WTC11 (cell line): Measurements from ENCODE around the gene RAMP3. TPM values are rescaled to one million over a fixed set of nuclear protein-coding genes. Genes with fewer than 3 reads are reported as not detected.

Source experiments
- ATAC-seq: fragments of 200-7000 bp; cut with Tn5 transposase; 2 replicates; pipeline ENCODE4 v1.10.0; 2021; ENCODE audit warnings: mild to moderate bottlenecking, moderate library complexity
- CTCF ChIA-PET: fragments of 300-600 bp; sonication (Branson Sonifier 250); formaldehyde crosslinking; loops from one replicate; lab custom pipeline; 2021; ENCODE audit warnings: antibody characterized with exemption; lab: Charles Lee
- POLR2A ChIA-PET: fragments of 350-600 bp; sonication (Branson Sonifier 250); formaldehyde crosslinking; loops from one replicate; lab custom pipeline; 2021; ENCODE audit warnings: antibody characterized with exemption; lab: Charles Lee
- DNase-seq: peaks from one replicate; pipeline ENCODE4 v3.0.0; 2021; ENCODE audit warnings: low spot score
- H3K27ac Mint-ChIP-seq: 2 replicates; pipeline ENCODE4 v1.8.0; 2021; ENCODE audit warnings: mixed read lengths
- H3K27me3 Mint-ChIP-seq: 2 replicates; pipeline ENCODE4 v1.8.0; 2021; ENCODE audit warnings: low read depth, mild to moderate bottlenecking, moderate library complexity, mixed read lengths
- H3K36me3 Mint-ChIP-seq: 2 replicates; pipeline ENCODE4 v1.8.0; 2021; ENCODE audit warnings: mixed read lengths
- H3K4me1 Mint-ChIP-seq: 2 replicates; pipeline ENCODE4 v1.8.0; 2022; ENCODE audit warnings: mixed read lengths
- H3K4me3 Mint-ChIP-seq: 2 replicates; pipeline ENCODE4 v1.8.0; 2021; ENCODE audit warnings: mild to moderate bottlenecking, moderate library complexity, mixed read lengths
- H3K9me3 Mint-ChIP-seq: 2 replicates; pipeline ENCODE4 v1.8.0; 2021; ENCODE audit warnings: mixed read lengths
- ATF3 ChIP-seq: sonication (generic); formaldehyde crosslinking; conservative IDR thresholded peaks from 2 replicates; pipeline ENCODE4 v1.8.1; 2022; ENCODE audit warnings: mild to moderate bottlenecking, missing genetic modification reagents
- CREM ChIP-seq: sonication (generic); formaldehyde crosslinking; IDR thresholded peaks from 2 replicates; pipeline ENCODE4 v1.8.1; 2022; ENCODE audit warnings: mild to moderate bottlenecking, missing genetic modification reagents, moderate library complexity
- GRHL2 ChIP-seq: fragments of 250-450 bp; sonication (Bioruptor Pico); IDR thresholded peaks from 2 replicates; pipeline ENCODE4 v1.8.0; 2022; ENCODE audit warnings: mild to moderate bottlenecking, moderate library complexity; ENCODE audit not compliant: insufficient replicate concordance, severe bottlenecking
- GTF2I ChIP-seq: fragments of 250-450 bp; sonication (Bioruptor Pico); conservative IDR thresholded peaks from 2 replicates; pipeline ENCODE4 v1.4.0; 2021; ENCODE audit warnings: mild to moderate bottlenecking
- JAZF1 ChIP-seq: fragments of 250-450 bp; sonication (Bioruptor Pico); IDR thresholded peaks from 2 replicates; pipeline ENCODE4 v1.9.0; 2021; ENCODE audit warnings: moderate library complexity, mild to moderate bottlenecking, inconsistent platforms
- MYBL2 ChIP-seq: sonication (generic); formaldehyde crosslinking; IDR thresholded peaks from 2 replicates; pipeline ENCODE4 v1.8.1; 2023; ENCODE audit warnings: mild to moderate bottlenecking, moderate library complexity, missing genetic modification reagents
- NFATC4 ChIP-seq: fragments of 250-450 bp; sonication (Bioruptor Pico); IDR thresholded peaks from 2 replicates; pipeline ENCODE4 v1.9.0; 2021; ENCODE audit warnings: mild to moderate bottlenecking
- RELA ChIP-seq: sonication (generic); formaldehyde crosslinking; IDR thresholded peaks from 2 replicates; pipeline ENCODE4 v1.8.1; 2022; ENCODE audit warnings: missing genetic modification reagents, mild to moderate bottlenecking, borderline replicate concordance
- RORB ChIP-seq: fragments of 250-450 bp; sonication (Bioruptor Pico); IDR thresholded peaks from 2 replicates; pipeline ENCODE4 v1.9.0; 2021; ENCODE audit warnings: mild to moderate bottlenecking
- ZBTB21 ChIP-seq: sonication (generic); formaldehyde crosslinking; IDR thresholded peaks from 2 replicates; pipeline ENCODE4 v1.8.1; 2023; ENCODE audit warnings: mild to moderate bottlenecking, missing genetic modification reagents, borderline replicate concordance
- ZNF138 ChIP-seq: sonication (generic); formaldehyde crosslinking; conservative IDR thresholded peaks from 2 replicates; pipeline ENCODE4 v1.8.1; 2022; ENCODE audit warnings: mild to moderate bottlenecking, moderate library complexity, missing genetic modification reagents
- ZNF281 ChIP-seq: sonication (generic); formaldehyde crosslinking; IDR thresholded peaks from 2 replicates; pipeline ENCODE4 v1.8.0; 2023; ENCODE audit warnings: mild to moderate bottlenecking, missing genetic modification reagents
- ZNF416 ChIP-seq: fragments of 250-450 bp; sonication (Bioruptor Pico); IDR thresholded peaks from 2 replicates; pipeline ENCODE4 v1.9.0; 2021; ENCODE audit warnings: mild to moderate bottlenecking, inconsistent platforms
- ZNF671 ChIP-seq: fragments of 250-450 bp; sonication (Bioruptor Pico); IDR thresholded peaks from 2 replicates; pipeline ENCODE4 v1.8.0; 2021; ENCODE audit warnings: mild to moderate bottlenecking
- total RNA-seq: library from RNA; stranded (reverse); gene quantifications from 3 replicates; pipeline ENCODE4 v1.2.3, GENCODE V29; 2021
- TF ChIP-seq, protein P1 (sequence below): fragments of 250-450 bp; sonication (Bioruptor Pico); IDR thresholded peaks from 2 replicates; pipeline ENCODE4 v2.1.2; 2022; ENCODE audit warnings: mild to moderate bottlenecking, moderate library complexity
- TF ChIP-seq, protein P2 (sequence below): sonication (generic); formaldehyde crosslinking; IDR thresholded peaks from 2 replicates; pipeline ENCODE4 v1.8.0; 2022; ENCODE audit warnings: mild to moderate bottlenecking, missing genetic modification reagents
- TF ChIP-seq, protein P3 (sequence below): fragments of 250-450 bp; sonication (Bioruptor Pico); IDR thresholded peaks from 2 replicates; pipeline ENCODE4 v1.9.0; 2021; ENCODE audit warnings: moderate library complexity, mild to moderate bottlenecking, inconsistent platforms, borderline replicate concordance
- TF ChIP-seq, protein P4 (sequence below): sonication (generic); formaldehyde crosslinking; IDR thresholded peaks from 2 replicates; pipeline ENCODE4 v1.8.1; 2023; ENCODE audit warnings: mild to moderate bottlenecking, missing genetic modification reagents
- TF ChIP-seq, protein P5 (sequence below): sonication (generic); formaldehyde crosslinking; IDR thresholded peaks from 2 replicates; pipeline ENCODE4 v1.8.1; 2023; ENCODE audit warnings: mild to moderate bottlenecking, missing genetic modification reagents, borderline replicate concordance
- TF ChIP-seq, protein P6 (sequence below): sonication (generic); formaldehyde crosslinking; IDR thresholded peaks from 2 replicates; pipeline ENCODE4 v1.8.1; 2022; ENCODE audit warnings: missing genetic modification reagents, borderline replicate concordance

RAMP3 gene
- total RNA-seq, 1 experiment from 2014 or later, result 0.85 TPM

GRCh38 chr7:45114926-45115325 lies 42.7 kb upstream of the RAMP3 start:
- no peak for DNase-seq
- ChIA-PET POLR2A (no interaction called here), CTCF (interaction anchor here (0.7 to 1.3 kb wide), 3 partner anchors 21 to 874 kb away, joined by 3 to 5 read pairs (median 4); no protein-coding TSS in a partner anchor)
- H3K4me3 Mint-ChIP-seq, result no peak overlapping the region
- no peak for ATAC-seq
- H3K36me3 Mint-ChIP-seq, result no peaks in the 10 kb centered on the region; the same call in none of the 2 replicates
- TF ChIP-seq, protein P1, sequence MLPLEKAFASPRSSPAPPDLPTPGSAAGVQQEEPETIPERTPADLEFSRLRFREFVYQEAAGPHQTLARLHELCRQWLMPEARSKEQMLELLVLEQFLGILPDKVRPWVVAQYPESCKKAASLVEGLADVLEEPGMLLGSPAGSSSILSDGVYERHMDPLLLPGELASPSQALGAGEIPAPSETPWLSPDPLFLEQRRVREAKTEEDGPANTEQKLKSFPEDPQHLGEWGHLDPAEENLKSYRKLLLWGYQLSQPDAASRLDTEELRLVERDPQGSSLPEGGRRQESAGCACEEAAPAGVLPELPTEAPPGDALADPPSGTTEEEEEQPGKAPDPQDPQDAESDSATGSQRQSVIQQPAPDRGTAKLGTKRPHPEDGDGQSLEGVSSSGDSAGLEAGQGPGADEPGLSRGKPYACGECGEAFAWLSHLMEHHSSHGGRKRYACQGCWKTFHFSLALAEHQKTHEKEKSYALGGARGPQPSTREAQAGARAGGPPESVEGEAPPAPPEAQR (CRISPR knock-in tag), result no peak
- TF ChIP-seq RORB (CRISPR knock-in tag), result no peak
- TF ChIP-seq, protein P2, sequence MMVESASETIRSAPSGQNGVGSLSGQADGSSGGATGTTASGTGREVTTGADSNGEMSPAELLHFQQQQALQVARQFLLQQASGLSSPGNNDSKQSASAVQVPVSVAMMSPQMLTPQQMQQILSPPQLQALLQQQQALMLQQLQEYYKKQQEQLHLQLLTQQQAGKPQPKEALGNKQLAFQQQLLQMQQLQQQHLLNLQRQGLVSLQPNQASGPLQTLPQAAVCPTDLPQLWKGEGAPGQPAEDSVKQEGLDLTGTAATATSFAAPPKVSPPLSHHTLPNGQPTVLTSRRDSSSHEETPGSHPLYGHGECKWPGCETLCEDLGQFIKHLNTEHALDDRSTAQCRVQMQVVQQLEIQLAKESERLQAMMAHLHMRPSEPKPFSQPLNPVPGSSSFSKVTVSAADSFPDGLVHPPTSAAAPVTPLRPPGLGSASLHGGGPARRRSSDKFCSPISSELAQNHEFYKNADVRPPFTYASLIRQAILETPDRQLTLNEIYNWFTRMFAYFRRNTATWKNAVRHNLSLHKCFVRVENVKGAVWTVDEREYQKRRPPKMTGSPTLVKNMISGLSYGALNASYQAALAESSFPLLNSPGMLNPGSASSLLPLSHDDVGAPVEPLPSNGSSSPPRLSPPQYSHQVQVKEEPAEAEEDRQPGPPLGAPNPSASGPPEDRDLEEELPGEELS, result no peak
- TF ChIP-seq MYBL2 (CRISPR knock-in tag), result no peak
- no peak for TF ChIP-seq CREM (CRISPR knock-in tag)
- TF ChIP-seq, protein P3, sequence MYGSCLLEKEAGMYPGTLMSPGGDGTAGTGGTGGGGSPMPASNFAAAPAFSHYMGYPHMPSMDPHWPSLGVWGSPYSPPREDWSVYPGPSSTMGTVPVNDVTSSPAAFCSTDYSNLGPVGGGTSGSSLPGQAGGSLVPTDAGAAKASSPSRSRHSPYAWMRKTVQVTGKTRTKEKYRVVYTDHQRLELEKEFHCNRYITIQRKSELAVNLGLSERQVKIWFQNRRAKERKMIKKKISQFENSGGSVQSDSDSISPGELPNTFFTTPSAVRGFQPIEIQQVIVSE (CRISPR knock-in tag), result no peak
- TF ChIP-seq, protein P4, sequence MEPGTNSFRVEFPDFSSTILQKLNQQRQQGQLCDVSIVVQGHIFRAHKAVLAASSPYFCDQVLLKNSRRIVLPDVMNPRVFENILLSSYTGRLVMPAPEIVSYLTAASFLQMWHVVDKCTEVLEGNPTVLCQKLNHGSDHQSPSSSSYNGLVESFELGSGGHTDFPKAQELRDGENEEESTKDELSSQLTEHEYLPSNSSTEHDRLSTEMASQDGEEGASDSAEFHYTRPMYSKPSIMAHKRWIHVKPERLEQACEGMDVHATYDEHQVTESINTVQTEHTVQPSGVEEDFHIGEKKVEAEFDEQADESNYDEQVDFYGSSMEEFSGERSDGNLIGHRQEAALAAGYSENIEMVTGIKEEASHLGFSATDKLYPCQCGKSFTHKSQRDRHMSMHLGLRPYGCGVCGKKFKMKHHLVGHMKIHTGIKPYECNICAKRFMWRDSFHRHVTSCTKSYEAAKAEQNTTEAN, result no peak
- no peak for TF ChIP-seq ATF3 (CRISPR knock-in tag)
- TF ChIP-seq, protein P5, sequence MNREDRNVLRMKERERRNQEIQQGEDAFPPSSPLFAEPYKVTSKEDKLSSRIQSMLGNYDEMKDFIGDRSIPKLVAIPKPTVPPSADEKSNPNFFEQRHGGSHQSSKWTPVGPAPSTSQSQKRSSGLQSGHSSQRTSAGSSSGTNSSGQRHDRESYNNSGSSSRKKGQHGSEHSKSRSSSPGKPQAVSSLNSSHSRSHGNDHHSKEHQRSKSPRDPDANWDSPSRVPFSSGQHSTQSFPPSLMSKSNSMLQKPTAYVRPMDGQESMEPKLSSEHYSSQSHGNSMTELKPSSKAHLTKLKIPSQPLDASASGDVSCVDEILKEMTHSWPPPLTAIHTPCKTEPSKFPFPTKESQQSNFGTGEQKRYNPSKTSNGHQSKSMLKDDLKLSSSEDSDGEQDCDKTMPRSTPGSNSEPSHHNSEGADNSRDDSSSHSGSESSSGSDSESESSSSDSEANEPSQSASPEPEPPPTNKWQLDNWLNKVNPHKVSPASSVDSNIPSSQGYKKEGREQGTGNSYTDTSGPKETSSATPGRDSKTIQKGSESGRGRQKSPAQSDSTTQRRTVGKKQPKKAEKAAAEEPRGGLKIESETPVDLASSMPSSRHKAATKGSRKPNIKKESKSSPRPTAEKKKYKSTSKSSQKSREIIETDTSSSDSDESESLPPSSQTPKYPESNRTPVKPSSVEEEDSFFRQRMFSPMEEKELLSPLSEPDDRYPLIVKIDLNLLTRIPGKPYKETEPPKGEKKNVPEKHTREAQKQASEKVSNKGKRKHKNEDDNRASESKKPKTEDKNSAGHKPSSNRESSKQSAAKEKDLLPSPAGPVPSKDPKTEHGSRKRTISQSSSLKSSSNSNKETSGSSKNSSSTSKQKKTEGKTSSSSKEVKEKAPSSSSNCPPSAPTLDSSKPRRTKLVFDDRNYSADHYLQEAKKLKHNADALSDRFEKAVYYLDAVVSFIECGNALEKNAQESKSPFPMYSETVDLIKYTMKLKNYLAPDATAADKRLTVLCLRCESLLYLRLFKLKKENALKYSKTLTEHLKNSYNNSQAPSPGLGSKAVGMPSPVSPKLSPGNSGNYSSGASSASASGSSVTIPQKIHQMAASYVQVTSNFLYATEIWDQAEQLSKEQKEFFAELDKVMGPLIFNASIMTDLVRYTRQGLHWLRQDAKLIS, result no peak
- TF ChIP-seq ZNF671 (CRISPR knock-in tag), result no peak
- peaks cover 11% of the 10 kb centered on the region for H3K4me1 Mint-ChIP-seq
- no peaks in the 10 kb centered on the region for H3K9me3 Mint-ChIP-seq
- no peak overlapping the region for H3K27ac Mint-ChIP-seq
- peaks cover 21% of the 10 kb centered on the region for H3K27me3 Mint-ChIP-seq

GRCh38 chr7:45116048-45116447 lies 41.5 kb upstream of the RAMP3 start:
- POLR2A ChIA-PET, result no interaction called here
- ATAC-seq (no peak), DNase-seq (no peak)
- CTCF ChIA-PET, result no interaction called here
- H3K27ac Mint-ChIP-seq, result no peak overlapping the region
- peaks cover 4% of the 10 kb centered on the region for H3K4me1 Mint-ChIP-seq
- H3K27me3 Mint-ChIP-seq, result peaks cover 21% of the 10 kb centered on the region
- no peaks in the 10 kb centered on the region for H3K9me3 Mint-ChIP-seq
- no peaks in the 10 kb centered on the region; the same call in 1 of the 2 replicates for H3K36me3 Mint-ChIP-seq
- no peak overlapping the region for H3K4me3 Mint-ChIP-seq
- no peak for TF ChIP-seq ZNF281 (CRISPR knock-in tag)
- no peak for TF ChIP-seq JAZF1
- no peak for TF ChIP-seq GTF2I
- TF ChIP-seq, protein P6, sequence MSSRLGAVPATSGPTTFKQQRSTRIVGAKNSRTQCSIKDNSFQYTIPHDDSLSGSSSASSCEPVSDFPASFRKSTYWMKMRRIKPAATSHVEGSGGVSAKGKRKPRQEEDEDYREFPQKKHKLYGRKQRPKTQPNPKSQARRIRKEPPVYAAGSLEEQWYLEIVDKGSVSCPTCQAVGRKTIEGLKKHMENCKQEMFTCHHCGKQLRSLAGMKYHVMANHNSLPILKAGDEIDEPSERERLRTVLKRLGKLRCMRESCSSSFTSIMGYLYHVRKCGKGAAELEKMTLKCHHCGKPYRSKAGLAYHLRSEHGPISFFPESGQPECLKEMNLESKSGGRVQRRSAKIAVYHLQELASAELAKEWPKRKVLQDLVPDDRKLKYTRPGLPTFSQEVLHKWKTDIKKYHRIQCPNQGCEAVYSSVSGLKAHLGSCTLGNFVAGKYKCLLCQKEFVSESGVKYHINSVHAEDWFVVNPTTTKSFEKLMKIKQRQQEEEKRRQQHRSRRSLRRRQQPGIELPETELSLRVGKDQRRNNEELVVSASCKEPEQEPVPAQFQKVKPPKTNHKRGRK, result no peak
- no peak for TF ChIP-seq GRHL2
- TF ChIP-seq ZNF416, result no peak
- TF ChIP-seq ZBTB21 (CRISPR knock-in tag), result no peak
- no peak for TF ChIP-seq ZNF138 (CRISPR knock-in tag)
- no peak for TF ChIP-seq RELA (CRISPR knock-in tag)
- no peak for TF ChIP-seq NFATC4 (CRISPR knock-in tag)
